CD8-positive, alpha-beta memory T cell (primary cell): ENCODE measurements around the gene MAP4K3. TPM values are rescaled to one million over a fixed set of nuclear protein-coding genes. Genes with fewer than 3 reads are reported as not detected.

ENCODE experiments used
- CTCF ChIA-PET: fragments of 350-600 bp; sonication (Branson Sonifier 250); formaldehyde crosslinking; loops from one replicate; lab custom pipeline; 2021; ENCODE audit warnings: antibody characterized with exemption; lab: Charles Lee
- POLR2A ChIA-PET: fragments of 350-600 bp; sonication (Branson Sonifier 250); formaldehyde crosslinking; loops from one replicate; lab custom pipeline; 2021; ENCODE audit warnings: antibody characterized with exemption; lab: Charles Lee
- DNase-seq, 5 donors: peaks; one replicate each; pipeline versions ENCODE4 v3.0.0 to v3.0.0-alpha.2; 2020 to 2022; ENCODE audit warnings: mixed read lengths in 1 of 5
- H3K27ac ChIP-seq: one replicate; pipeline ENCODE4 v1.7.0; 2013; ENCODE audit warnings: low read depth, mild to moderate bottlenecking, low read length, moderate library complexity
- H3K27me3 ChIP-seq: 2 replicates; pipeline ENCODE4 v1.7.0; 2013; ENCODE audit warnings: low read length, mild to moderate bottlenecking; ENCODE audit not compliant: insufficient read depth, poor library complexity, severe bottlenecking
- H3K36me3 ChIP-seq: 2 replicates; pipeline ENCODE4 v1.7.0; 2013; ENCODE audit warnings: mild to moderate bottlenecking, low read length, moderate library complexity; ENCODE audit not compliant: insufficient read depth
- H3K4me1 ChIP-seq: 2 replicates; pipeline ENCODE4 v1.7.0; 2013; ENCODE audit warnings: mild to moderate bottlenecking, low read length, moderate library complexity; ENCODE audit not compliant: insufficient read depth
- H3K4me3 ChIP-seq: 2 replicates; pipeline ENCODE4 v1.7.0; 2013; ENCODE audit warnings: mild to moderate bottlenecking, low read length
- H3K9me3 ChIP-seq: 2 replicates; pipeline ENCODE4 v1.7.0; 2013; ENCODE audit warnings: mild to moderate bottlenecking, low read length
- H3K27ac Mint-ChIP-seq, 8 donors: one replicate each; pipeline ENCODE4 v1.8.0; 2020 to 2021; ENCODE audit warnings: mixed read lengths in 8 of 8, mild to moderate bottlenecking in 6 of 8, inconsistent platforms in 3 of 8, moderate library complexity in 3 of 8
- H3K27me3 Mint-ChIP-seq, 2 donors: one replicate each; pipeline ENCODE4 v1.8.0; 2020 to 2021; ENCODE audit warnings: mixed read lengths in 2 of 2, mild to moderate bottlenecking in 1 of 2, moderate library complexity in 1 of 2
- H3K36me3 Mint-ChIP-seq, 3 donors: one replicate each; pipeline ENCODE4 v1.8.0; 2020 to 2021; ENCODE audit warnings: mixed read lengths in 3 of 3, inconsistent platforms in 1 of 3, mild to moderate bottlenecking in 1 of 3
- H3K4me1 Mint-ChIP-seq, 3 donors: one replicate each; pipeline ENCODE4 v1.8.0; 2020 to 2021; ENCODE audit warnings: mixed read lengths in 3 of 3, inconsistent platforms in 1 of 3, mild to moderate bottlenecking in 1 of 3
- H3K4me3 Mint-ChIP-seq, 7 donors: one replicate each; pipeline ENCODE4 v1.8.0; 2020 to 2021; ENCODE audit warnings: mixed read lengths in 7 of 7, mild to moderate bottlenecking in 6 of 7, moderate library complexity in 4 of 7, inconsistent platforms in 2 of 7
- H3K9me3 Mint-ChIP-seq, 5 donors: one replicate each; pipeline ENCODE4 v1.8.0; 2020 to 2022; ENCODE audit warnings: mixed read lengths in 5 of 5, mild to moderate bottlenecking in 3 of 5, moderate library complexity in 2 of 5, inconsistent platforms in 1 of 5
- polyA plus RNA-seq: library from polyadenylated mRNA; unstranded; fragments of 300-500 nt; fragmentation: Illumina TruSeq; gene quantifications from one replicate; pipeline ENCODE4 v1.2.3, GENCODE V29; 2021
- total RNA-seq, 2 experiments: library from RNA; stranded (reverse); gene quantifications; one replicate each; pipeline ENCODE4 v1.2.3, GENCODE V29; 2021

MAP4K3 gene
- total and polyA plus RNA-seq, 3 experiments from 2014 or later = 2.7 to 8.2 (median 7.0) TPM

GRCh38 chr2:39383146-39383545, 53.9 kb downstream of the MAP4K3 start:
- ChIA-PET POLR2A (no interaction called here), CTCF (no interaction called here)
- H3K36me3 Mint-ChIP-seq = peaks cover 0 to 7% (median 0%) of the 10 kb centered on the region in 3 donors
- no peak for DNase-seq
- Histone ChIP-seq H3K27me3 (no peaks in the 10 kb centered on the region), H3K36me3 (no peaks in the 10 kb centered on the region), H3K27ac (no peak overlapping the region), H3K4me1 (no peaks in the 10 kb centered on the region), H3K4me3 (no peak overlapping the region), H3K9me3 (no peaks in the 10 kb centered on the region)
- H3K4me3 Mint-ChIP-seq = no peak overlapping the region
- H3K9me3 Mint-ChIP-seq = peaks cover 0 to 2% (median 0%) of the 10 kb centered on the region in 5 donors
- H3K27me3 Mint-ChIP-seq = no peaks in the 10 kb centered on the region
- no peak overlapping the region for H3K27ac Mint-ChIP-seq
- peaks cover 5 to 28% (median 8%) of the 10 kb centered on the region in 3 donors for H3K4me1 Mint-ChIP-seq

GRCh38 chr2:39381653-39382052, 55.4 kb downstream of the MAP4K3 start:
- DNase-seq = no peak
- H3K27ac Mint-ChIP-seq = no peak overlapping the region
- no peaks in the 10 kb centered on the region for H3K27me3 ChIP-seq
- H3K27ac ChIP-seq = no peak overlapping the region
- H3K36me3 Mint-ChIP-seq = peaks cover 0 to 4% (median 0%) of the 10 kb centered on the region in 3 donors
- H3K4me3 Mint-ChIP-seq = no peak overlapping the region
- peaks cover 5 to 25% (median 7%) of the 10 kb centered on the region in 3 donors for H3K4me1 Mint-ChIP-seq
- no peaks in the 10 kb centered on the region for H3K36me3 ChIP-seq
- ChIA-PET CTCF (no interaction called here), POLR2A (no interaction called here)
- no peaks in the 10 kb centered on the region for H3K9me3 ChIP-seq
- no peaks in the 10 kb centered on the region for H3K4me1 ChIP-seq
- no peaks in the 10 kb centered on the region for H3K27me3 Mint-ChIP-seq
- H3K4me3 ChIP-seq = no peak overlapping the region
- peaks cover 0 to 2% (median 0%) of the 10 kb centered on the region in 5 donors for H3K9me3 Mint-ChIP-seq

DNA sequence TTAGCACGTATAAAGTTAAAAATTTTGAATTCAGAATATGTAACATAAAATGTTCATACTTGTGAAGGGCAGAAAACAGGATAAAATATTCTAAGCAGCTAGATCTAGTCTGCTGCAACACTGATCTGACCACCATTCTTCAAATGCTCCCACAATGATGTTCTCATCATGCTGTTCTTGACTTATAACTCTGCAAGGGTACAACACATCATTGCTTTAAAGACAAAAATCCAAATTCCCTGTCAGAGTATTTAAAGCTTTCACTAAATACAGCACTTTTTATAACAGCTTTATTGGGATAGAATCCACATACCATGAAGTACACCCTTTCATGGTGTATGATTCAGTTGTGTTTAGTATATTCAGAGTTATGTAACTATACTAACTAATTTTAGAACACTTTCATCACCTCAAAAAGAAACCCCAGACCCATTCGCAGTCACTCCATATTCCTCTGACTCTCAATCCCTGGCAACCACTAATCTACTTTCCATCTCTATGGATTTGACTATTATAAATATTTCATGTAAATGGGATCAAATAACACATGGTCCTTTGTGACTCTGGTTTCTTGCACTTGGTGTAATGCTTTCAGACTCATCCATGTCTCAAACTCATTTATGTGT, 56.4 kb downstream of the MAP4K3 start:
- no peaks in the 10 kb centered on the region for H3K27me3 ChIP-seq

GRCh38 chr2:39379643-39380524, 57.2 kb downstream of the MAP4K3 start:
- DNase-seq = peak in 1 of 5 donors; percentile 8
- peaks cover 5 to 25% (median 7%) of the 10 kb centered on the region in 3 donors for H3K4me1 Mint-ChIP-seq
- POLR2A ChIA-PET = no interaction called here
- H3K4me3 Mint-ChIP-seq = no peak overlapping the region
- no peaks in the 10 kb centered on the region for H3K27me3 ChIP-seq
- H3K27ac ChIP-seq = no peak overlapping the region
- no peaks in the 10 kb centered on the region for H3K36me3 ChIP-seq
- H3K36me3 Mint-ChIP-seq = peaks cover 10 to 13% (median 11%) of the 10 kb centered on the region in 3 donors
- no peaks in the 10 kb centered on the region for H3K27me3 Mint-ChIP-seq
- no peak overlapping the region for H3K4me3 ChIP-seq
- peaks cover 0 to 2% (median 0%) of the 10 kb centered on the region in 5 donors for H3K9me3 Mint-ChIP-seq
- CTCF ChIA-PET = interaction anchor here (0.9 kb wide), 1 partner anchor 58 kb away, joined by 4 read pairs; the partner anchor contains the start of gene MAP4K3
- H3K4me1 ChIP-seq = no peaks in the 10 kb centered on the region
- H3K27ac Mint-ChIP-seq = peak overlapping the region in 2 of 8 donors; percentile 12 to 63
- no peaks in the 10 kb centered on the region for H3K9me3 ChIP-seq

More for the DNA sequence above, 56.4 kb downstream of the MAP4K3 start:
- no peaks in the 10 kb centered on the region for H3K36me3 ChIP-seq
- peaks cover 5 to 6% (median 6%) of the 10 kb centered on the region in 3 donors for H3K36me3 Mint-ChIP-seq
- CTCF ChIA-PET = interaction anchor here (0.9 kb wide), 1 partner anchor 57 kb away, joined by 4 read pairs; the partner anchor contains the start of gene MAP4K3
- H3K4me1 Mint-ChIP-seq = peaks cover 5 to 25% (median 7%) of the 10 kb centered on the region in 3 donors
- H3K27me3 Mint-ChIP-seq = no peaks in the 10 kb centered on the region
- DNase-seq = no peak
- H3K9me3 Mint-ChIP-seq = no peaks in the 10 kb centered on the region
- H3K9me3 ChIP-seq = no peaks in the 10 kb centered on the region
- peak overlapping the region in 3 of 8 donors; percentile 0 to 4 (median 3) for H3K27ac Mint-ChIP-seq
- H3K4me1 ChIP-seq = no peaks in the 10 kb centered on the region
- H3K4me3 Mint-ChIP-seq = no peak overlapping the region
- no peak overlapping the region for H3K27ac ChIP-seq
- POLR2A ChIA-PET = no interaction called here
- H3K4me3 ChIP-seq = no peak overlapping the region

DNA sequence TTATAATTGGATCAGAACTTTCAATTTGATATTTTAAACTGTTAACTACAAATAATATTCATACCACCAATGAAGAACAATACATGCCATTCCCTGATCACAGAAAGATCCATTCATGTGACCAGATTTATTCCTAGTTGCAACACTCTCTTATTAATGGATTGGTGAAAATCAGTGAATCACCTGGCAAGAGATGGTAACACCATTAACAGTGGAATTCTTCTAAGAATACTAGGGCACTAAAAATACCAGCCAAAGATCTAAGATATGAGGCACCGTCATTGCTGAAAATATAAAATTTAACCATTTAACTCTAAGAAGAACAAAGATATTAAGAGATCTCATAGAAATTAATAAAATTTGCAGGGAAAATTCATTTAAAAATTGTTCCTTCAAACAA, 58.1 kb downstream of the MAP4K3 start:
- no peaks in the 10 kb centered on the region for H3K27me3 ChIP-seq
- CTCF ChIA-PET = no interaction called here
- H3K4me1 ChIP-seq = no peaks in the 10 kb centered on the region
- Mint-ChIP-seq H3K4me1 (peaks cover 5 to 25% (median 7%) of the 10 kb centered on the region in 3 donors), H3K36me3 (peaks cover 10 to 16% (median 13%) of the 10 kb centered on the region in 3 donors), H3K9me3 (peaks cover 0 to 2% (median 0%) of the 10 kb centered on the region in 5 donors), H3K27me3 (no peaks in the 10 kb centered on the region), H3K27ac (no peak overlapping the region), H3K4me3 (no peak overlapping the region)
- no peak overlapping the region for H3K4me3 ChIP-seq
- DNase-seq = no peak
- H3K27ac ChIP-seq = no peak overlapping the region
- POLR2A ChIA-PET = no interaction called here
- no peaks in the 10 kb centered on the region for H3K9me3 ChIP-seq
- no peaks in the 10 kb centered on the region for H3K36me3 ChIP-seq

DNA sequence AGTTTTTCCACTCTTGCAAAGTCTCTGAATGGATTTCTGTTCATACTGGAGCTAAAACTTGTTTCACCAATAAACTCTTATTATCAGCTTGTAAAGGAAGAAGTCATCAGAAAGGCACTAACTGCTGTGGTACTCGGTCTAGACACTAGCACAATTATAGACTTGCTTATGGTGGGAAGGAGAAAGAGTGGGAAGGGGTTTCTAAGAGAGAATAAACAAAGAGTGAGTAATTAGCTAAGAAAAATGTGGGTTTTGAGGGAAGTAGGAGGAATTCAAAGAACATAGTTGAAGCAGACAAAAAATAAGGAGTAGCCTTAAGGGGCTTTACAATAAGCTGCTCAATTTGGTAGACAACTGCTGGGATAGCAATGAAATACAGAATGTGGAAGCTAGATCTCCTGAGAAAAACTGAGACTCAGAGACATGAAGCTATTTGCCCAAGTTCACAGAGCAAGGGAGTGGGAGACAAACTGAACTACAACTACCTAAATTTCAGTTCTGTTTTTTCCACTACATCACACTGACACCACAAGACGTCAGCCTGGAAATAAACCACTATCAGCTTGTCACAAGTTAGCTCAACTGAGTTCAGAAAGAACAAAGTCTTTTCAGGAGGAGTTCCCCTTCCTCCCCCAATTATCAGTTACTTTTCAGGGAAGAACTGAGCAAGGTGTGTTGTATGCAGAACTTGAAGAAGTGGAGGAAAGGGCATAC, 59.7 kb downstream of the MAP4K3 start:
- DNase-seq = no peak
- Mint-ChIP-seq H3K27ac (no peak overlapping the region), H3K4me3 (no peak overlapping the region), H3K27me3 (no peaks in the 10 kb centered on the region), H3K9me3 (peaks cover 0 to 2% (median 0%) of the 10 kb centered on the region in 5 donors), H3K4me1 (peaks cover 5 to 25% (median 7%) of the 10 kb centered on the region in 3 donors), H3K36me3 (peaks cover 18 to 31% (median 23%) of the 10 kb centered on the region in 3 donors)
- POLR2A ChIA-PET = interaction anchor here (0.6 kb wide), 1 partner anchor 154 kb away, joined by 3 read pairs; no protein-coding TSS in a partner anchor
- CTCF ChIA-PET = interaction anchor here (1.1 kb wide), 1 partner anchor 353 kb away, joined by 3 read pairs; no protein-coding TSS in a partner anchor
- H3K9me3 ChIP-seq = no peaks in the 10 kb centered on the region
- no peaks in the 10 kb centered on the region for H3K36me3 ChIP-seq
- H3K27ac ChIP-seq = no peak overlapping the region
- no peak overlapping the region for H3K4me3 ChIP-seq
- no peaks in the 10 kb centered on the region for H3K4me1 ChIP-seq
- no peaks in the 10 kb centered on the region for H3K27me3 ChIP-seq

GRCh38 chr2:39375917-39376316, 61.2 kb downstream of the MAP4K3 start:
- DNase-seq = no peak
- Histone ChIP-seq H3K27me3 (no peaks in the 10 kb centered on the region), H3K4me3 (no peak overlapping the region), H3K9me3 (no peaks in the 10 kb centered on the region), H3K27ac (no peak overlapping the region), H3K36me3 (no peaks in the 10 kb centered on the region), H3K4me1 (no peaks in the 10 kb centered on the region)
- Mint-ChIP-seq H3K27ac (no peak overlapping the region), H3K4me1 (peaks cover 4 to 14% (median 4%) of the 10 kb centered on the region in 3 donors), H3K27me3 (no peaks in the 10 kb centered on the region), H3K4me3 (no peak overlapping the region), H3K9me3 (peaks cover 0 to 6% (median 0%) of the 10 kb centered on the region in 5 donors), H3K36me3 (peaks cover 20 to 35% (median 28%) of the 10 kb centered on the region in 3 donors)
- ChIA-PET POLR2A (no interaction called here), CTCF (no interaction called here)
